ENCODE data around the gene CNN1. TPM values are rescaled to one million over a fixed set of nuclear protein-coding genes. Genes with fewer than 3 reads are reported as not detected.
A peak's percentile ranks its signal among the peaks of the same experiment; 100 is the strongest.
"Not testable (repeated sequence)": the region's sequence is repeated elsewhere in the genome, so short reads cannot be mapped to it uniquely, and the experiment has no call there.

CNN1 gene
- total RNA-seq, 4 donors from 2014 or later: 267 to 1,727 (median 599) TPM

DNA sequence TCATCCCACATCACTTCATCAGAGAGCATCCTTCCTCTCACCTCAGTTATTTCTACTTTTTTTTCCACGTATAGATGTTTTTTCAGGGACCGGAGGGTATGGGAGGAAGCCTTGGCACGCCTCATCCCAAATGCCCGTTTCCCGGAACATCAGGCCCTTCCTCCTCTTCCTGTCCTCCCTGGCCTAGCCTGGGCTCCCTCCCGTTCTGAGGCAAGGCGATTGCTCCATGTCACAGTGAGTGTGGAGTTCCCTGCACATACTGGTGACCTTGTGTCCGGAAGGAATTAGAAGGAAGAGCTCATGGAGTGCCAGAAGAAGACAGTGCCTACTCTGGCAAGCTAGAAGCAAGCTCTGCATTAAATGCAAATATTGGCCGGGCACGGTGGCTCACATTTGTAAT, 57.5 kb downstream of the CNN1 start:
- TF ChIP-seq, protein P1, sequence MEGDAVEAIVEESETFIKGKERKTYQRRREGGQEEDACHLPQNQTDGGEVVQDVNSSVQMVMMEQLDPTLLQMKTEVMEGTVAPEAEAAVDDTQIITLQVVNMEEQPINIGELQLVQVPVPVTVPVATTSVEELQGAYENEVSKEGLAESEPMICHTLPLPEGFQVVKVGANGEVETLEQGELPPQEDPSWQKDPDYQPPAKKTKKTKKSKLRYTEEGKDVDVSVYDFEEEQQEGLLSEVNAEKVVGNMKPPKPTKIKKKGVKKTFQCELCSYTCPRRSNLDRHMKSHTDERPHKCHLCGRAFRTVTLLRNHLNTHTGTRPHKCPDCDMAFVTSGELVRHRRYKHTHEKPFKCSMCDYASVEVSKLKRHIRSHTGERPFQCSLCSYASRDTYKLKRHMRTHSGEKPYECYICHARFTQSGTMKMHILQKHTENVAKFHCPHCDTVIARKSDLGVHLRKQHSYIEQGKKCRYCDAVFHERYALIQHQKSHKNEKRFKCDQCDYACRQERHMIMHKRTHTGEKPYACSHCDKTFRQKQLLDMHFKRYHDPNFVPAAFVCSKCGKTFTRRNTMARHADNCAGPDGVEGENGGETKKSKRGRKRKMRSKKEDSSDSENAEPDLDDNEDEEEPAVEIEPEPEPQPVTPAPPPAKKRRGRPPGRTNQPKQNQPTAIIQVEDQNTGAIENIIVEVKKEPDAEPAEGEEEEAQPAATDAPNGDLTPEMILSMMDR (IDR thresholded peaks at IDR 0.05): no peak
- TF ChIP-seq POLR2A (IDR thresholded peaks at IDR 0.05): no peak

DNA sequence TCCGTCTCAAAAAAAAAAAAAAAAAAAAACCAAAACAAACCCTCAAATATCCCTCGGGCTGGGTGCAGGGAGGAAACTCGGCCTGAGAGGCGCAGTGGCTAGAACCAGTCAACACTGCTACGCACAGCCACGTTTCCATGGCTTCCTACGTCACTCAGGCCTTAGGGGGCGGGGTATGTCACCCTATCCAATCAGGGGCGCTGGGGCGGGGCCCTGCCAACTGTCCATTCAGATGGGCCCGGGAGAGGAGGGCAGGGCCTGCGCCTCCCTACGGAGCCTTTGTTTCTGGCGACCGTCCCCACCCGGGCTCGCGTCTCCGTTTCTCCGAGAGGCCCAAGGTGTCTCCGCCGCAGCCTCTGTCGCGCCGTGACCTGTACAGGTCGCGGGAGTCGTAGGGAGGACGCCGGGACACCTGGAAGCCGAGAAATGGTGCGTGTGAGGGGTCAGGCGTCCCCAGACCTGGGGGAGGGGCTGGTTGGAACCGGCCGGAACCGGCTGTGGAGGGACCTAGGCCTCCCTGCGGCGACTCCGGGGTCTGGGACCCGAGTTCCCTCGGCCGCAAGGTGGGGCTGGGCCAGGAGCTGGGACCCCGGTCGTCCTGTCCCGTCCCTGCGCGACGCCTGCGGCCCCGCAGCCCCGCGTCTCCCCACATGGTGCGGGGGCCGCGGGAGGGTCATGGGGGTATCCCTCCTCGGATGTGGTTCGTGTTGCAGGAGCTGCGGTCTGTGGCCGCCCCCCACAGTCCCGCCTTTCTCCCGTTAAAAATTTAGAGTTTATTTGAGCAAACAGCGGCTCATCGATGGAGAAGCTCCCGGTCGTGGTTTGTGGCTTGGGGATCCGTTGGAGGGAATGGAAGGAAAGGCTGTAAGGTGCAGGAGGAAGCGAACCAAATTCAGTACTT, 58.8 kb downstream of the CNN1 start, which contains the start of gene ZNF627:
ZNF627 (plus strand) TSS at position 282 of the 901 bp plus-strand sequence; CDS start at position 427, 145 bp downstream.
- no peaks in the 10 kb centered on the region for H3K9me3 ChIP-seq

More for the DNA sequence above, 57.5 kb downstream of the CNN1 start:
- Histone ChIP-seq H3K4me1 (peaks cover 6 to 9% of the 10 kb centered on the region in 2 donors), H3K36me3 (no peaks in the 10 kb centered on the region), H3K9me3 (no peaks in the 10 kb centered on the region), H3K27ac (peak overlapping the region; percentile 86 to 91), H3K27me3 (no peaks in the 10 kb centered on the region), H3K4me3 (no peak overlapping the region)
- DNase-seq: no peak
- intact Hi-C loops (cut with DNase I; ENCODE audit: low total_unique reads): no loop called here

DNA sequence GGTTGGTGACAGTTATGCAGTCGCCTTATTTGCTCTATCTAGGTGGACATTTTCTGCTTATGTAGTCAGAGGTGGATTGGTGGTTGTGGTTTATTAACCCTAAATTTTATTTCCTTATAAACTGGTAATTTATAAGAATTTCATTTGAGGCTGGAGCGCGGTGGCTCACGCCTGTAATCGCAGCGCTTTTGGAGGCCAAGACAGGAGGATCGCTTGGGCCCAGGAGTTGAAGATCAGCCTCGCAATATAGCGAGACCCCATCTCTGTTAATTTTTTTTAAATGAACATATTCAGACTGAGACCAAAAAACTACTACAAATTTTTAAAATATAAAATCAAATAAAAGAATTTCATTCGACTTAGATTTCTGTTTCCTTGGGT, 59.4 kb downstream of the CNN1 start:
- H3K9me3 ChIP-seq: no peaks in the 10 kb centered on the region
- H3K27ac ChIP-seq: peak overlapping the region; percentile 86 to 91
- H3K4me3 ChIP-seq: peak overlapping the region; percentile 93 to 95
- H3K4me1 ChIP-seq: peaks cover 6 to 9% of the 10 kb centered on the region in 2 donors
- H3K27me3 ChIP-seq: no peaks in the 10 kb centered on the region
- no peak for TF ChIP-seq POLR2A (IDR thresholded peaks at IDR 0.05)
- TF ChIP-seq, protein P1 (IDR thresholded peaks at IDR 0.05): no peak
- H3K36me3 ChIP-seq: no peaks in the 10 kb centered on the region
- intact Hi-C loops (cut with DNase I; ENCODE audit: low total_unique reads): no loop called here
- DNase-seq: no peak

More for the DNA sequence above, 58.8 kb downstream of the CNN1 start, which contains the start of gene ZNF627:
- peak within 1 kb of the TSS; percentile 93 to 95 for H3K4me3 ChIP-seq
- no peaks in the 10 kb centered on the region for H3K36me3 ChIP-seq
- peak; percentile 99 for DNase-seq
- H3K27ac ChIP-seq: peak within 1 kb of the TSS; percentile 86 to 91
- H3K27me3 ChIP-seq: no peaks in the 10 kb centered on the region
- H3K4me1 ChIP-seq: peaks cover 6 to 9% of the 10 kb centered on the region in 2 donors
- intact Hi-C loops (cut with DNase I; ENCODE audit: low total_unique reads): no loop called here
- TF ChIP-seq POLR2A (IDR thresholded peaks at IDR 0.05): peak; percentile 95
- TF ChIP-seq, protein P1 (IDR thresholded peaks at IDR 0.05): peak in 2 of 4 experiments; percentile 35 to 48

DNA sequence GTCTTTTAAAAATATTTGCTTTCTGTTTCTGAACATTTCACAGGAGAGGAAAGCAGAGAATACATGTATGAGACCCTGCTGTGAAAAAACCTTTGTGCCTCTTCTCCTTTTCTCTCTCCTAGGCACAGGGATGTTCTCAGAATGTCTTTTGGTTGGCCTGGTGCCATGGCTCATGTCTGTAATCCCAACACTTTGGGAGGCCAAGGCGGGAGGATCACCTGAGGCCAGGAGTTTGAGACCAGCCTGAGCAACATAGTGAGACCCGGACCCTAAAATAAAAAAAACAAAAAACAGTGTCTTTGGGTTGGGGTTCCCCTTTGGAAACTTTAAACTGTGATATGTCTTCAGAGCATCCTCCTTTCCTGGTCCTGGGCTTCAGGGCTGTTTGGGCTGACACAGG, 60.1 kb downstream of the CNN1 start:
- H3K27ac ChIP-seq: no peak overlapping the region
- no peaks in the 10 kb centered on the region for H3K36me3 ChIP-seq
- intact Hi-C loops (cut with DNase I; ENCODE audit: low total_unique reads): no loop called here
- H3K9me3 ChIP-seq: no peaks in the 10 kb centered on the region
- no peak for DNase-seq
- peaks cover 6 to 9% of the 10 kb centered on the region in 2 donors for H3K4me1 ChIP-seq
- H3K4me3 ChIP-seq: no peak overlapping the region
- TF ChIP-seq, protein P1 (IDR thresholded peaks at IDR 0.05): no peak
- no peak for TF ChIP-seq POLR2A (IDR thresholded peaks at IDR 0.05)
- no peaks in the 10 kb centered on the region for H3K27me3 ChIP-seq

DNA sequence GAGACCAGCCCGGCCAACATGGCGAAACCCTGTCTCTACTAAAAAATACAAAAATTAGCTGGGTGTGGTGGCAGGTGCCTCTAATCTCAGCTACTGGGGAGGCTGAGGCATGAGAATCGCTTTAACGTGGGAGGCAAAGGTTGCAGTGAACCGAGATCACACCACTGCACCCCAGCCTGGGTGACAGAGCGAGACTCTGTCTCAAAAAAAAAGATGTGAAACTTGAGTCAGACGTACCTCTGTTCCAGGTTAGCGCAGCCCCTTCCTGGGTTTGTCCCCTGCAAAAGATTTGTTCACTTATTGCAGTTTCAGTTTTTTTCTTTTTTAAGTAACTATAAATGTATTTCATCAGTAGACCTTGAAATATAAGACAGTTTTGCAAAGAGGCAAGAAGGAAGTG, 61.1 kb downstream of the CNN1 start:
- H3K27ac ChIP-seq; intact Hi-C loops (cut with DNase I; ENCODE audit: low total_unique reads); H3K4me1 ChIP-seq; H3K9me3 ChIP-seq; H3K36me3 ChIP-seq; H3K4me3 ChIP-seq; DNase-seq; H3K27me3 ChIP-seq: not testable (repeated sequence)

Small RNA genes within 50 kb of the gene (microRNA-seq; reads per million reads assigned to microRNA genes)
- not detected for gene MIR7974 (ENCODE audit: borderline microRNAs expressed, borderline replicate concordance)

Small RNA genes within 50 kb of the gene (small RNA-seq; reads per million reads assigned to genes)
- not detected for gene MIR7974
- not detected for gene RN7SL833P

Other genes with a start within 250 kb of the CNN1 start
- not detected for gene TSPAN16, start 242.7 kb upstream of the CNN1 start, total RNA-seq
- 10 to 100 TPM; 14.3 to 61.6 (median 25.7) TPM for gene RAB3D, start 199.2 kb upstream of the CNN1 start, total RNA-seq
- gene TMEM205, start 192.6 kb upstream of the CNN1 start, total RNA-seq: 100 to 1,000 TPM in 1 of 4 donors, 10 to 100 TPM in 3; 41.2 to 117 (median 77.4) TPM
- gene CCDC159, start 192.3 kb upstream of the CNN1 start, total RNA-seq: 10 to 100 TPM in 3 of 4 donors, 1 to 10 TPM in 1; 1.2 to 46.2 (median 16.4) TPM
- 10 to 100 TPM in 3 of 4 donors, 1 to 10 TPM in 1; 4.1 to 71.7 (median 23.7) TPM for gene PLPPR2, start 183.4 kb upstream of the CNN1 start, total RNA-seq
- gene SWSAP1, start 164.2 kb upstream of the CNN1 start, total RNA-seq: 1 to 10 TPM in 1 of 4 donors, under 1 TPM in 3; 0.48 to 3.5 (median 0.68) TPM
- 1 to 10 TPM; 1.8 to 5.9 (median 4.1) TPM for gene EPOR, start 154.5 kb upstream of the CNN1 start, total RNA-seq
- gene RGL3, start 119.5 kb upstream of the CNN1 start, total RNA-seq: 10 to 100 TPM in 3 of 4 donors, 1 to 10 TPM in 1; 1.0 to 19.0 (median 13.2) TPM
- gene ODAD3, start 103.7 kb upstream of the CNN1 start, total RNA-seq: 1 to 10 TPM in 1 of 4 donors, under 1 TPM in 1, not detected in 2; 0.48 to 4.4 TPM
- 100 to 1,000 TPM in 3 of 4 donors, 10 to 100 TPM in 1; 65.3 to 228 (median 155) TPM for gene PRKCSH, start 103.2 kb upstream of the CNN1 start, total RNA-seq
- gene ELAVL3, start 57.8 kb upstream of the CNN1 start, total RNA-seq: 1 to 10 TPM in 1 of 4 donors, not detected in 3; 1.1 TPM
- gene ZNF653, start 33.0 kb upstream of the CNN1 start, total RNA-seq: 10 to 100 TPM in 1 of 4 donors, 1 to 10 TPM in 2, under 1 TPM in 1; 0.88 to 14.8 (median 6.3) TPM
- gene ECSIT, start 9.7 kb upstream of the CNN1 start, total RNA-seq: 100 to 1,000 TPM in 1 of 4 donors, 10 to 100 TPM in 3; 44.6 to 138 (median 58.2) TPM
- gene ELOF1, start 20.4 kb downstream of the CNN1 start, total RNA-seq: 10 to 100 TPM; 19.7 to 89.4 (median 38.9) TPM
- gene ACP5, start 38.8 kb downstream of the CNN1 start, total RNA-seq: 1 to 10 TPM; 2.5 to 7.7 (median 5.8) TPM
- gene ZNF627, start 58.6 kb downstream of the CNN1 start, total RNA-seq: 10 to 100 TPM; 20.6 to 70.6 (median 36.0) TPM
- gene ZNF823, start 200.1 kb downstream of the CNN1 start, total RNA-seq: 10 to 100 TPM in 3 of 4 donors, 1 to 10 TPM in 1; 3.2 to 24.1 (median 20.0) TPM
- 10 to 100 TPM in 3 of 4 donors, 1 to 10 TPM in 1; 8.5 to 25.6 (median 19.8) TPM for gene ZNF441, start 228.1 kb downstream of the CNN1 start, total RNA-seq